ENCODE measurements around the gene MRM1. TPM values are rescaled to one million over a fixed set of nuclear protein-coding genes. Genes with fewer than 3 reads are reported as not detected.
A peak's percentile ranks its signal among the peaks of the same experiment; 100 is the strongest.

The MRM1 gene
- total and polyA plus RNA-seq, 2 experiments from 2014 or later: 9.5 to 10.0 TPM

- no peak for DNase-seq (ENCODE audit: low read depth in 1 of 2, low spot score in 1 of 2)
- Histone ChIP-seq H3K36me3 (no peaks in the 10 kb centered on the region), H3K27me3 (no peaks in the 10 kb centered on the region), H3K4me1 (ENCODE audit: low read depth) (peaks cover 7% of the 10 kb centered on the region), H3K4me3 (no peak overlapping the region), H3K27ac (no peak overlapping the region), H3K9me3 (ENCODE audit: low read depth) (no peaks in the 10 kb centered on the region)
- TF ChIP-seq, protein P1, sequence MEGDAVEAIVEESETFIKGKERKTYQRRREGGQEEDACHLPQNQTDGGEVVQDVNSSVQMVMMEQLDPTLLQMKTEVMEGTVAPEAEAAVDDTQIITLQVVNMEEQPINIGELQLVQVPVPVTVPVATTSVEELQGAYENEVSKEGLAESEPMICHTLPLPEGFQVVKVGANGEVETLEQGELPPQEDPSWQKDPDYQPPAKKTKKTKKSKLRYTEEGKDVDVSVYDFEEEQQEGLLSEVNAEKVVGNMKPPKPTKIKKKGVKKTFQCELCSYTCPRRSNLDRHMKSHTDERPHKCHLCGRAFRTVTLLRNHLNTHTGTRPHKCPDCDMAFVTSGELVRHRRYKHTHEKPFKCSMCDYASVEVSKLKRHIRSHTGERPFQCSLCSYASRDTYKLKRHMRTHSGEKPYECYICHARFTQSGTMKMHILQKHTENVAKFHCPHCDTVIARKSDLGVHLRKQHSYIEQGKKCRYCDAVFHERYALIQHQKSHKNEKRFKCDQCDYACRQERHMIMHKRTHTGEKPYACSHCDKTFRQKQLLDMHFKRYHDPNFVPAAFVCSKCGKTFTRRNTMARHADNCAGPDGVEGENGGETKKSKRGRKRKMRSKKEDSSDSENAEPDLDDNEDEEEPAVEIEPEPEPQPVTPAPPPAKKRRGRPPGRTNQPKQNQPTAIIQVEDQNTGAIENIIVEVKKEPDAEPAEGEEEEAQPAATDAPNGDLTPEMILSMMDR (IDR thresholded peaks at IDR 0.05; ENCODE audit: low read depth, low read length): no peak
Measured at GRCh38 chr17:36610474-36610873, 9.1 kb downstream of the MRM1 start.

- no peak overlapping the region for H3K4me3 ChIP-seq
- H3K9me3 ChIP-seq (ENCODE audit: low read depth): no peaks in the 10 kb centered on the region
- no peaks in the 10 kb centered on the region for H3K36me3 ChIP-seq
- TF ChIP-seq, protein P1 (IDR thresholded peaks at IDR 0.05; ENCODE audit: low read depth, low read length): no peak
- H3K27ac ChIP-seq: no peak overlapping the region
- DNase-seq (ENCODE audit: low read depth in 1 of 2, low spot score in 1 of 2): peak in 1 of 2 donors; percentile 85
- H3K4me1 ChIP-seq (ENCODE audit: low read depth): peaks cover 7% of the 10 kb centered on the region
- H3K27me3 ChIP-seq: no peaks in the 10 kb centered on the region
Measured at GRCh38 chr17:36611345-36612072, 10.1 kb downstream of the MRM1 start.

GRCh38 chr17:36612323-36612722 is 10.9 kb downstream of the MRM1 start:
- TF ChIP-seq, protein P1 (IDR thresholded peaks at IDR 0.05; ENCODE audit: low read depth, low read length): no peak
- Histone ChIP-seq H3K9me3 (ENCODE audit: low read depth) (no peaks in the 10 kb centered on the region), H3K27ac (no peak overlapping the region), H3K4me3 (no peak overlapping the region), H3K4me1 (ENCODE audit: low read depth) (peaks cover 7% of the 10 kb centered on the region), H3K36me3 (no peaks in the 10 kb centered on the region), H3K27me3 (no peaks in the 10 kb centered on the region)
- DNase-seq (ENCODE audit: low read depth in 1 of 2, low spot score in 1 of 2): no peak

- Histone ChIP-seq H3K27me3 (no peaks in the 10 kb centered on the region), H3K9me3 (ENCODE audit: low read depth) (no peaks in the 10 kb centered on the region), H3K36me3 (no peaks in the 10 kb centered on the region), H3K27ac (no peak overlapping the region), H3K4me3 (no peak overlapping the region), H3K4me1 (ENCODE audit: low read depth) (peaks cover 7% of the 10 kb centered on the region)
- TF ChIP-seq, protein P1 (IDR thresholded peaks at IDR 0.05; ENCODE audit: low read depth, low read length): no peak
- DNase-seq (ENCODE audit: low read depth in 1 of 2, low spot score in 1 of 2): no peak
Measured at GRCh38 chr17:36613155-36613554, 11.8 kb downstream of the MRM1 start.

GRCh38 chr17:36614081-36614480 is 12.7 kb downstream of the MRM1 start:
- Histone ChIP-seq H3K36me3 (no peaks in the 10 kb centered on the region), H3K27me3 (no peaks in the 10 kb centered on the region), H3K27ac (no peak overlapping the region), H3K9me3 (ENCODE audit: low read depth) (no peaks in the 10 kb centered on the region), H3K4me1 (ENCODE audit: low read depth) (peaks cover 7% of the 10 kb centered on the region), H3K4me3 (no peak overlapping the region)
- TF ChIP-seq, protein P1 (IDR thresholded peaks at IDR 0.05; ENCODE audit: low read depth, low read length): no peak
- DNase-seq (ENCODE audit: low read depth in 1 of 2, low spot score in 1 of 2): no peak
